CD4-positive, alpha-beta memory T cell (primary cell): ENCODE measurements around the gene ALKBH6. TPM values are rescaled to one million over a fixed set of nuclear protein-coding genes. Genes with fewer than 3 reads are reported as not detected.

Experiments
- CTCF ChIA-PET: fragments of 350-600 bp; sonication (Branson Sonifier 250); formaldehyde crosslinking; loops from one replicate; lab custom pipeline; 2021; ENCODE audit warnings: inconsistent platforms; ENCODE audit not compliant: partially characterized antibody; lab: Charles Lee
- POLR2A ChIA-PET: fragments of 350-600 bp; sonication (Branson Sonifier 250); formaldehyde crosslinking; loops from one replicate; lab custom pipeline; 2021; ENCODE audit not compliant: partially characterized antibody; lab: Charles Lee
- DNase-seq, 5 donors: peaks; one replicate each; pipeline versions ENCODE4 v3.0.0 to v3.0.0-alpha.2; 2020 to 2022; ENCODE audit warnings: mixed read lengths in 1 of 5
- H3K27ac ChIP-seq: one replicate; pipeline ENCODE4 v1.7.0; 2013; ENCODE audit warnings: low read depth, low read length
- H3K27me3 ChIP-seq: 2 replicates; pipeline ENCODE4 v1.7.0; 2013; ENCODE audit warnings: mild to moderate bottlenecking, low read length, moderate library complexity; ENCODE audit not compliant: insufficient read depth
- H3K36me3 ChIP-seq: 2 replicates; pipeline ENCODE4 v1.7.0; 2013; ENCODE audit warnings: mild to moderate bottlenecking, low read length, moderate library complexity; ENCODE audit not compliant: insufficient read depth
- H3K4me1 ChIP-seq: 2 replicates; pipeline ENCODE4 v1.7.0; 2013; ENCODE audit warnings: mild to moderate bottlenecking, low read length, moderate library complexity; ENCODE audit not compliant: insufficient read depth
- H3K4me3 ChIP-seq, 2 donors: one replicate each; pipeline ENCODE4 v1.7.0; 2013; ENCODE audit warnings: low read length in 2 of 2, mild to moderate bottlenecking in 1 of 2
- H3K9me3 ChIP-seq, 2 donors: one replicate each; pipeline ENCODE4 v1.7.0; 2013; ENCODE audit warnings: low read length in 2 of 2, control low read depth in 1 of 2; ENCODE audit not compliant: control insufficient read depth in 1 of 2
- H3K27ac Mint-ChIP-seq, 7 donors: one replicate each; pipeline ENCODE4 v1.8.0; 2020 to 2021; ENCODE audit warnings: mixed read lengths in 7 of 7, mild to moderate bottlenecking in 6 of 7, inconsistent platforms in 3 of 7, moderate library complexity in 3 of 7
- H3K27me3 Mint-ChIP-seq, 2 donors: one replicate each; pipeline ENCODE4 v1.8.0; 2020 to 2021; ENCODE audit warnings: mixed read lengths in 2 of 2
- H3K36me3 Mint-ChIP-seq, 2 donors: one replicate each; pipeline ENCODE4 v1.8.0; 2020 to 2021; ENCODE audit warnings: mixed read lengths in 2 of 2, inconsistent platforms in 1 of 2, mild to moderate bottlenecking in 1 of 2
- H3K4me1 Mint-ChIP-seq, 4 donors: one replicate each; pipeline ENCODE4 v1.8.0; 2020 to 2021; ENCODE audit warnings: mixed read lengths in 4 of 4, mild to moderate bottlenecking in 1 of 4
- H3K4me3 Mint-ChIP-seq, 8 donors: one replicate each; pipeline ENCODE4 v1.8.0; 2020 to 2021; ENCODE audit warnings: mixed read lengths in 8 of 8, mild to moderate bottlenecking in 7 of 8, moderate library complexity in 6 of 8, inconsistent platforms in 3 of 8
- H3K9me3 Mint-ChIP-seq, 8 donors: one replicate each; pipeline ENCODE4 v1.8.0; 2020 to 2021; ENCODE audit warnings: mixed read lengths in 8 of 8, mild to moderate bottlenecking in 5 of 8, inconsistent platforms in 3 of 8, moderate library complexity in 1 of 8
- intact Hi-C: fragments of 100-400 bp; cut with micrococcal nuclease; formaldehyde crosslinking; loops from one replicate; pipeline ENCODE4 v1.15.1; 2023
- polyA plus RNA-seq, 2 donors: library from polyadenylated mRNA; unstranded; fragments of 300-500 nt; fragmentation: Illumina TruSeq; gene quantifications; one replicate each; pipeline ENCODE4 v1.2.3, GENCODE V29; 2021
- total RNA-seq, 2 experiments: library from RNA; stranded (reverse); gene quantifications; one replicate each; pipeline ENCODE4 v1.2.3, GENCODE V29; 2021

The ALKBH6 gene
- total RNA-seq (10 to 100 TPM; 50.9 to 51.0 TPM), polyA plus RNA-seq (10 to 100 TPM; 20.8 to 21.0 TPM)

DNA sequence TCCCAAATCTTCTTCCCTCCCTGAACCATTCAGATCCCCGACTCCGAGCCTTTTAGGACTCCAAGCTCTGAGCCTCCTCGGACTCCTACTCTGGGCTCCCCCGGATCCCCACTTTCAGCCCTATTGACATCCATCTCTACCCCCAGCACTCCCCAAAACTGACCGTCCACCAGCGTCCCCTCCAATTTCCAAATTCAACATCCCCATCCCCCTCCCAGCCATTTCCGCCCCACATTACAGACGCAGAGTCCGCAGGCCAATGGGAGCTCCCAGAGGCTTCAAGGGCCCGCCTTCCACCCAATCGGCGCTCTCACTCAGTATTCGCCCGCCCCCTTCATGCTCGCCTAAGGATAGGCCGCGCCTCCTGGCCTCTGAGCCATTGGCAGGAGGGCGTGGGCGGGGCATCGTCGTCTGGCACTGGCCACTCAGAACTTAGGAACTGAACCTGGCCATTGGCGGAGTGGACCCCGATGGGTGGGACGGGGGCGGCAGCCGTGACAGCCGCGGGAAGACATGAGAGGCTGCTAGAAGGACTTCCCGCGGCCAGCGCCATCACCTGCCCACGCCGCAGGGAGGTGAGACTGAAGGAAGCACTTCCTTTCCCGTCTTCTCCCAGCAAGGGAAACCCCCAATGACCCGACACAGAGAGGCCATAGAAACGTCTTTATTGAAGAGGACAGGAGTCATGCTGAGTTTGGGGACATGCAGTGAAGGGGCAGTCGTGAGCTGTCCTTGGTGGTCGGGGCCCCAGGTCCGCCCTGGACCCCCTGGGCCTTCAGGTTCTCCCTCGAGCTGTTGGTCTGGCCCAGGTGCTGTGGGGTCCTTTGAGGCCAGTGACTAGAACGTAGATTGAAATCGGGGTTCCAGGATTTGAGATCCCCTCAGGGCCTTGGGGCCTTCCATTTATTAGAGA lies at the start of gene ALKBH6:
TSS of gene ALKBH6 (minus strand) at position 202 of the 913 bp plus-strand sequence. CDS start 816 bp downstream, outside the sequence.
- Mint-ChIP-seq H3K27ac (peak within 1 kb of the TSS; percentile 85 to 99 (median 98)), H3K27me3 (no peaks in the 10 kb centered on the region), H3K4me3 (peak within 1 kb of the TSS; percentile 94 to 99 (median 94)), H3K4me1 (peaks cover 25 to 50% (median 33%) of the 10 kb centered on the region in 4 donors), H3K9me3 (no peaks in the 10 kb centered on the region), H3K36me3 (peaks cover 0 to 6% of the 10 kb centered on the region in 2 donors)
- peak; percentile 97 to 99 (median 98) for DNase-seq
- intact Hi-C loops, result loop anchor here (1.0 kb wide), 4 partner anchors 19 to 101 kb away; partner anchors contain the start of genes SDHAF1, TBCB, THAP8 and WDR62
- H3K36me3 ChIP-seq, result no peaks in the 10 kb centered on the region
- H3K4me3 ChIP-seq, result peak within 1 kb of the TSS; percentile 92
- H3K27ac ChIP-seq, result peak within 1 kb of the TSS; percentile 74
- H3K27me3 ChIP-seq, result no peaks in the 10 kb centered on the region
- POLR2A ChIA-PET, result interaction anchor here (0.6 to 2.0 kb wide), 15 partner anchors 11 to 200 kb away, joined by 3 to 20 read pairs (median 6); partner anchors contain the start of genes POLR2I, SDHAF1, TBCB and THAP8
- H3K4me1 ChIP-seq, result peaks cover 30% of the 10 kb centered on the region
- CTCF ChIA-PET, result interaction anchor here (1.0 to 1.7 kb wide), 4 partner anchors 18 to 55 kb away, joined by 4 to 6 read pairs (median 4); partner anchors contain the start of gene THAP8
- no peaks in the 10 kb centered on the region for H3K9me3 ChIP-seq

DNA sequence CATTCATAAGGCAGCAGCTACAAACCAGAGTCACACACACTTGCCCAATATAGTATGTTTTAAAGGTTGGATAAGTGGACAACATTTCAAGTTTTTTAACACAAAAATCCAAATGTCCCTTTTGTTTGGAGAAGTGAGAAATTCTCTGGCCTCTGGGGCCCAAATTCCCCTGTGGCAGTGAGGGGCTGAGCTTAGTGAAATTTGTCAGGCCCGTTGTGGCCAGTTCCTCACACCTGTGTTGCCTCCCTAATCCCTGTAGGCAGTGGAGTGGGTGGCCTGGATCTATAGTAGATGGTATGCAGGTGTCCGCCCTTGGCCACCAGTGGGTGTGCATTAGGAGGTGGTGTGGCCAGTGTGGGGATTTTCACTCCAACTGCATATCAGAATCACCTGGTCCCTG lies 47.4 kb upstream of the ALKBH6 start:
- Mint-ChIP-seq H3K4me3 (no peak overlapping the region), H3K4me1 (peaks cover 0 to 2% (median 0%) of the 10 kb centered on the region in 4 donors), H3K36me3 (no peaks in the 10 kb centered on the region), H3K27ac (no peak overlapping the region), H3K9me3 (peaks cover 0 to 2% (median 0%) of the 10 kb centered on the region in 8 donors), H3K27me3 (no peaks in the 10 kb centered on the region)
- Histone ChIP-seq H3K4me1 (no peaks in the 10 kb centered on the region), H3K27me3 (no peaks in the 10 kb centered on the region), H3K27ac (no peak overlapping the region), H3K4me3 (no peak overlapping the region), H3K36me3 (no peaks in the 10 kb centered on the region), H3K9me3 (no peaks in the 10 kb centered on the region)
- intact Hi-C loops, result loop anchor here (2.0 kb wide), 1 partner anchor 109 kb away; no protein-coding TSS in a partner anchor
- ChIA-PET POLR2A (no interaction called here), CTCF (interaction anchor here (0.8 to 2.3 kb wide), 5 partner anchors 22 to 177 kb away, joined by 3 to 7 read pairs (median 3); no protein-coding TSS in a partner anchor)
- no peak for DNase-seq

DNA sequence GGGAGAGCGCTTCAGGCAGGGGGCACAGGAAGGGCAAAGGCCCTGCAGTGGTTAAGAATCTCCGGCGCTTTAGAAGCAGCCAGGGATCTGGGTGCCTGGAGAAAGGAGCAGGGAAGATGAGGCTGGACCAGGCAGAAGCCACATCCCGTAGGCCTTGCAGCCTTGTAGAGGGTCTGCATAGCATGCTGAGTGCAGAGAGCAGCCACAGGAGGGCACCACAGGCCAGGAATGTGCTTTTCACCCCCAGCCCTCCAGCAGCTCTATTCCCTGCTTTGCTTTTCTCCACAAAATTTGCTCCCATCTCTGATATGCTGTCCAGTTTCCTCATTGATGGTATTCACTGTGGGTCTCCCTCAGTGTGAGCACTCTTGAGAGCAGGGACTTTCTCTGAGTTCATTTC lies 46.4 kb upstream of the ALKBH6 start:
- no peak overlapping the region for H3K27ac ChIP-seq
- CTCF ChIA-PET, result interaction anchor here (1.4 to 2.3 kb wide), 2 partner anchors 67 to 109 kb away, joined by 5 to 7 read pairs; no protein-coding TSS in a partner anchor
- POLR2A ChIA-PET, result interaction anchor here (0.7 kb wide), 1 partner anchor 55 kb away, joined by 3 read pairs; the partner anchor contains the start of gene TBCB

DNA sequence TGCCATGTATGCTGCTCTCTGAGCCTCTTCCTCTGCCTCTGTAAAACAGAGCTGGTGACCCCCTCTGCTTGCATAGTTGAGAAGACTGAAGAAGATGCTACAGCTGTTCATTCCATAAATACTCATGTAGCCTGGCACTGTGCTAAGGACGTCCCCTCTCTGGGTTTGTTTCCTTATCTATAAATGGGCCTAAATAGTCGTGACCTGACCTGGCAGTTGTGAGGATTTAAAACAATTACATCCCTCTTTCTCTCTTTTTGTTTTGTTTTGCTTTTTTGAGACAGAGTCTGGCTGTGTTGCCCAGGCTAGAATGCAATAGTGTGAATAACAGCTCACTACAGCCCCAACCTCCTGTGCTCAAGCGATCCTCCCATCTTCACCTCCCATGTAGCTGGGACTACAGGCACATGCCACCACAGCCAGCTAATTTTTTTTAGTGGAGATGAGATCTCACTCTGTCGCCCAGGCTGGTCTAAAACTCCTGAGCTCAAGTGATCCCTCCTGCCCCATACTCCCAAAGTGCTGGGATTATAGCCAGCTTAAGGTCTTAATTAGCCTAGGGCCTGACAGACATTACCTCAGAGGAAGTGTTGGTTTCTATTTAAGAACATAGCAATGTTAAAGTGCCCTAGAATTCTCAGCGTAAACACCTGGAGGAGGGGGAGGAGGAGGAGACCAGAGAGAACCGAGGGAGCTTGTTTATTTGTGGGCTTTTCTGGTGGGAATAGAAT lies 45.3 kb upstream of the ALKBH6 start:
- ChIA-PET CTCF (interaction anchor here (0.5 to 1.3 kb wide), 2 partner anchors 68 to 290 kb away, joined by 3 to 6 read pairs; no protein-coding TSS in a partner anchor), POLR2A (interaction anchor here (1.2 kb wide), 1 partner anchor 45 kb away, joined by 3 read pairs; the partner anchor contains the start of gene ALKBH6)
- Mint-ChIP-seq H3K27me3 (no peaks in the 10 kb centered on the region), H3K4me3 (no peak overlapping the region), H3K27ac (peak overlapping the region in 2 of 7 donors; percentile 0 to 69), H3K9me3 (no peaks in the 10 kb centered on the region), H3K4me1 (peaks cover 5 to 13% (median 9%) of the 10 kb centered on the region in 4 donors), H3K36me3 (peaks cover 0 to 2% of the 10 kb centered on the region in 2 donors)
- no peaks in the 10 kb centered on the region for H3K27me3 ChIP-seq
- intact Hi-C loops, result no loop called here
- H3K36me3 ChIP-seq, result no peaks in the 10 kb centered on the region
- no peak for DNase-seq
- H3K27ac ChIP-seq, result no peak overlapping the region
- no peaks in the 10 kb centered on the region for H3K9me3 ChIP-seq
- H3K4me1 ChIP-seq, result peaks cover 7% of the 10 kb centered on the region
- H3K4me3 ChIP-seq, result no peak overlapping the region

More for the DNA sequence above, 46.4 kb upstream of the ALKBH6 start:
- no peaks in the 10 kb centered on the region for H3K27me3 Mint-ChIP-seq
- H3K9me3 ChIP-seq, result no peaks in the 10 kb centered on the region
- H3K4me3 ChIP-seq, result no peak overlapping the region
- peak overlapping the region in 2 of 7 donors; percentile 68 to 82 for H3K27ac Mint-ChIP-seq
- H3K36me3 Mint-ChIP-seq, result no peaks in the 10 kb centered on the region
- no peaks in the 10 kb centered on the region for H3K27me3 ChIP-seq
- peaks cover 0 to 2% (median 0%) of the 10 kb centered on the region in 8 donors for H3K9me3 Mint-ChIP-seq
- H3K36me3 ChIP-seq, result no peaks in the 10 kb centered on the region
- no peak overlapping the region for H3K4me3 Mint-ChIP-seq
- H3K4me1 ChIP-seq, result peaks cover 3% of the 10 kb centered on the region
- peaks cover 2 to 8% (median 3%) of the 10 kb centered on the region in 4 donors for H3K4me1 Mint-ChIP-seq
- intact Hi-C loops, result loop anchor here (2.0 kb wide), 1 partner anchor 110 kb away; no protein-coding TSS in a partner anchor
- peak in 1 of 5 donors; percentile 7 for DNase-seq

DNA sequence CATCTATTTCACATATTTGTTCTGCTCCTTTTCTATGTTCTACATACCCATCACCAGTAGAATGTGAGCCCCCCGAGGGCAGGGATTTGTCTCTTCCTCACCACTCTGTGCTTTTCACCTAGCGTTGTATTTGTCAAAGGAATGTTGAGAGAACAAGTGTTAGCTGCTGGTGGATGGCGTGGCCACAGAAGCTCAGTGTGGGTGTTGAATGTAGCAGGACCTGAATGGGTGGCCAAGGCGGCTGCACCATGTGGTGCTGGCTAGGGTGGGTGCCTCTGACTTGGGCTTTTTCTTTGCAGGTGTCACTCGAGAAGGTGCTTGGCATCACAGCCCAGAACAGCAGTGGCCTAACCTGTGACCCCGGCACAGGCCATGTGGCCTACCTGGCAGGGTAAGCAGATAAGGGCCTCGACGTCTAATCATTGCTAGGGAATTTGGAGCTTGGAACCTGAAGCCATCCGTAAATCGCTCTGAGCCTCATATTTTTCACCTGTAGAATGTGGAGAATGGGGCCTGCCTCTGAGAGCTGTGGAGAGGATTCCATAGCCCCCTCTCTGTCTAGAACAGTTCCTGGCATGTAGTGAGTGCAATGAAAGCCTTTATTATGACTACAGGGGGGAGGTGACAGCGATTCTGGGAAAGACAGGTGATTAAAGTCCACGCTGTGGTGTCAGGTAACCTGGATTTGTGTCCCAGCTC lies 44.6 kb upstream of the ALKBH6 start:
- H3K4me3 ChIP-seq, result no peak overlapping the region
- no peak overlapping the region for H3K27ac ChIP-seq
- intact Hi-C loops, result no loop called here
- H3K4me3 Mint-ChIP-seq, result peak overlapping the region in 1 of 8 donors; percentile 45
- H3K4me1 Mint-ChIP-seq, result peaks cover 7 to 18% (median 13%) of the 10 kb centered on the region in 4 donors
- no peak for DNase-seq
- H3K27ac Mint-ChIP-seq, result peak overlapping the region in 3 of 7 donors; percentile 0 to 43 (median 17)
- peaks cover 0 to 7% of the 10 kb centered on the region in 2 donors for H3K36me3 Mint-ChIP-seq
- H3K27me3 ChIP-seq, result no peaks in the 10 kb centered on the region
- POLR2A ChIA-PET, result interaction anchor here (1.2 kb wide), 1 partner anchor 45 kb away, joined by 3 read pairs; the partner anchor contains the start of gene ALKBH6
- CTCF ChIA-PET, result interaction anchor here (1.3 kb wide), 1 partner anchor 69 kb away, joined by 6 read pairs; no protein-coding TSS in a partner anchor
- H3K4me1 ChIP-seq, result peaks cover 7% of the 10 kb centered on the region
- no peaks in the 10 kb centered on the region for H3K36me3 ChIP-seq
- no peaks in the 10 kb centered on the region for H3K9me3 Mint-ChIP-seq
- no peaks in the 10 kb centered on the region for H3K27me3 Mint-ChIP-seq
- H3K9me3 ChIP-seq, result no peaks in the 10 kb centered on the region
